Measurements from ENCODE around the gene GATD1.

GATD1 gene, protein sequence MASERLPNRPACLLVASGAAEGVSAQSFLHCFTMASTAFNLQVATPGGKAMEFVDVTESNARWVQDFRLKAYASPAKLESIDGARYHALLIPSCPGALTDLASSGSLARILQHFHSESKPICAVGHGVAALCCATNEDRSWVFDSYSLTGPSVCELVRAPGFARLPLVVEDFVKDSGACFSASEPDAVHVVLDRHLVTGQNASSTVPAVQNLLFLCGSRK

DNA sequence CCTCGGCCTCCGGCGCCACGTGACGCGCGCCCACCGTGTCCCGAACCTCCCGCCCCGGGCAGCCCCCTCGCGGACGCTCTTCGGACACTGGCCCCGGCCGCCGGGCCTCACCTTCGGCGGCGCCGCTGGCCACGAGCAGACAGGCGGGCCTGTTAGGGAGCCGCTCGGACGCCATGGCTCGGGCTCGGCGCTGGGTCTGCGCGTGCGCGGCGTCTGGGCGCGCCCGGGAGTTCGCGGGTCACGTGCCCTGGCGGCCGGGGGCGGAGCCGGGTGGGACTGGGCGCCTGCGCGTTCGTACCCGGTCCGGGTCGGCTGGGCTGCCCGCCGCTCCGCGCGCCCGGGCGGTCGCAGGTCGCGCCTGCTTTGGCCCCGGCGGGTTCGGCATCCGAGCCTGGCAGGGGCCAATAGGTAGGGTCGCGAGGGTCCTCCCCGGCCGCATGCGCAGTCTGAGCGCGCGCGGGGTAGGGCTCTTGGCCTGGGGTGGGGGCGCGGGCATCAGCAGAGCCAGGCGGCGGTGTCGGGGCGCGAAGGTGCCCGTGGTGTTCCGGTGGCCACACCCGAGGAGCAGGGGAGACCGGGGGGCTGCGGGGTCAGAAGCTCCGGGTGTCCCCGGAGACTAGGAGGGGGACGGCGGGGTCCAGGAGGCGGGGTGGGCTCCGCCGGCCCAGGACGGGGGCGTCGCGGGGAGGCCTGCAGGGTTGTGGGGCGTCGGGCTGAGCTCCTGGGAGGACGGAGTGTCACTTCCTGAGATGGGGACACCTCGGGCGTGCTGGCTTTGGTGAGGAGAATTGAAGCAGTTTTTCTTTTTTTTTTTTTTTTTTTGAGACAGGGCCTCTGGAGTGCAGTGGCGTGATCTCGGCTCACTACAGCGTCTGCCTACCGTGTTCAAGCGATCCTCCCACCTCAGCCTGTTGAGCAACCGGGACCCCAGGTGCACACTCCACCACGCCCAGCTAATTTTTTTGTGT, at the start of gene GATD1:
GATD1 (minus strand) TSS at position 200 of the 968 bp plus-strand sequence; CDS start at position 175, 25 bp downstream.
- no peak for FAIRE-seq

DNA sequence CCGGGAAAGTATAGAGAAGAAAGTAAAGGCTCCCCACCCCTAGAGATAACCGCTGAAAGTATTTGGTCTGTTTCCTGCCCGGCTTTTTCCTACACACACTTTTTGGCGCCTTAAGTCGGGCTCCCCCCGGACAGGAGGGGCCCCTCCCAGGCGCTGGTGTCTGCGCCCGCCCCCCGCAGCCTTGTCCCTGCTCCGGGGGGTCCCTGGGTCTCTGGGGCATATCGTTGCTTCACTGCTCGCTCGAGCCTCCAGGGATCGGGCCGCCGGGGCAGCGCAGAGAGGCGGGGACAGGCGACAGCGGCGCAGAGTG, 49.5 kb upstream of the GATD1 start:
- FAIRE-seq = no peak

DNA sequence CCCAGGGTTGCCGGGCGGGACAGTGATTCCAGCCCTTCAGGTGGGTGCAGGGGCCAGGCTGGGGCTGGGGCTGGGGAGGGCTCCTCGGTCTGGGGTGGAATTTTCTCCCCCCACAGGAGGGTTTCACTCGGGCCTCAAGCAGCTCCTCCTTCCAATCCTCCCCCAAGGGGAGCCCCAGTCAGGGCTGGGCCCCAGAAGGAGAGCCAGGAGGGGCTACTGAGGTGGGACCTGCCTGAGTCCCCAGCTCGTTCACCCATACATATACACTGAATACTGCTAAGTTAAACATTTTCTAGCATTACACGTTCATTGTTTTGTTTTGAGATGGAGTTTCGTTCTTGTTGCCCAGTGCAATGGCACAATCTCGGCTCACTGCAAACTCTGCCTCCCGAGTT, 48.9 kb upstream of the GATD1 start:
- FAIRE-seq = no peak

DNA sequence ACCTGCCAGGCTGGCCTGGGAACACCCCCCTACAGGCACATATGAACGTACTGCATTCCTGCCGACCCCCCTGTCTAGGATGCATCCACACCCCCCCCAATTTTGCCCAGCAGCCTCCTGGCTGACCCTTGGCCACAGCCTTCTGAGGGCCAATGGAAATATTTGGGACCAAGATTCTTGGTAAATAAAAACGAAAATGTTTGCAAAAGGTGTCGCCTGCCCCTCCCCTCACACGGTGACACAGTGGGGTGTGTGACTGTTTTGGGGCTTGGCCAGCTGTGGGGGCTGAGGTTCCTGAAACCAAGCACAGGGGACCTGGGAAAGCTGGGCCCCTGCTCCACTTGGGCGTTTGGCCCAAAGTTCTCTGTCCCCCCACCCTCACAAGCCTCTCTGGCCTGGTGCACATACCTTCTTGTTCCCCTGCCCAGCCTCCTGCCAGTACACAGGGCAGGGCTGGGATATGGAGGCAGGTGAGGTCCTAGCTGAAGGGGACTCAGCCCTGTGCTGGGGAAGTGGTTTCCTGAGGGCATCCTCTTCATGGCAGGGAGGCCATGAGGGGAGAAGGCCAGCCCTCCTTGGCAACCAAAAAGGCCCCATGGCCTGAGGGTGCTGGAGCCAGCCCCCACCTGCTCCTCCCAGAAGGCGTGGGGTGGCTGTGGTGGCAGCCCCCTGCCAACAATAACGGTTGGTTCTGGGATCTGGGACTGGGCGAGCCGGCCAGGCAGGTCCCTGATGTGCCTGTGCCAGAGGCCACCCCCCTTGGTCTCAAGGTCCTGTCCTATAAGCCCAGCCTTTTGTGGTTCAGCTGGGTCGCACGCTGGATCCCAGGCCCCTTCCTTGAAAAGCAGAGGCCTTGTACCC, 48.3 kb upstream of the GATD1 start:
- no peak for FAIRE-seq

DNA sequence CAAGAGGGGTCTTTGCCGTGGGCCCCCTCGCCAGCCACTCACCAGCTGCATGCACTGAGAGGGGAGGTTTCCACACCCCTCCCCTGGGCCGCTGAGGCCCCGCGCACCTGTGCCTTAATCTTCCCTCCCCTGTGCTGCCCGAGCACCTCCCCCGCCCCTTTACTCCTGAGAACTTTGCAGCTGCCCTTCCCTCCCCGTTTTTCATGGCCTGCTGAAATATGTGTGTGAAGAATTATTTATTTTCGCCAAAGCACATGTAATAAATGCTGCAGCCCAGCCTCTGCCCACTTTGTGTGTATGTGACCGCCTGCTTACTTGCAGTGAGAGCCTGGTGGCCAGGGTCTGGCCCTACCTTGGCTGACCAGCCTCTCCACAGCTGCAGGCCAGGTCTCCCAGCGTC, 47.7 kb upstream of the GATD1 start:
- FAIRE-seq = no peak

DNA sequence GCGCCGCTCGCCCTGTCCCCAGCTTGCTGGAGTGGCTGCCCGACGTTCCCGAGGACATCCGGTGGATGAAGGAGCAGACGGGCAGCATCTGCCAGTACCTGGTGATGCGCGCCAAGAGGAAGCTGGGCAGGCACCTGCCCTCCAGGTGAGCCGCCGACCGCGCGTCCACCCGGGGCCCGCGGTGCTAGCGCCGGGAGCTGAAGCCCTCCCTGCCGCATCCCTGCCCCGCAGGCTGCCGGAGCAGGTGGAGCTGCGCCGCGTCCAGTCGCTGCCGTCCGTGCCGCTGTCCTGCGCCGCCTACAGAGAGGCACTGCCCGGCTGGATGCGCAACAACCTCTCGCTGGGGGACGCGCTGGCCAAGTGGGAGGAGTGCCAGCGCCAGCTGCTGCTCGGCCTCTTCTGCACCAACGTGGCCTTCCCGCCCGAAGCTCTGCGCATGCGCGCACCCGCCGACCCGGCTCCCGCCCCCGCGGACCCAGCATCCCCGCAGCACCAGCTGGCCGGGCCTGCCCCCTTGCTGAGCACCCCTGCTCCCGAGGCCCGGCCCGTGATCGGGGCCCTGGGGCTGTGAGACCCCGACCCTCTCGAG, 47.1 kb upstream of the GATD1 start:
- no peak for FAIRE-seq

DNA sequence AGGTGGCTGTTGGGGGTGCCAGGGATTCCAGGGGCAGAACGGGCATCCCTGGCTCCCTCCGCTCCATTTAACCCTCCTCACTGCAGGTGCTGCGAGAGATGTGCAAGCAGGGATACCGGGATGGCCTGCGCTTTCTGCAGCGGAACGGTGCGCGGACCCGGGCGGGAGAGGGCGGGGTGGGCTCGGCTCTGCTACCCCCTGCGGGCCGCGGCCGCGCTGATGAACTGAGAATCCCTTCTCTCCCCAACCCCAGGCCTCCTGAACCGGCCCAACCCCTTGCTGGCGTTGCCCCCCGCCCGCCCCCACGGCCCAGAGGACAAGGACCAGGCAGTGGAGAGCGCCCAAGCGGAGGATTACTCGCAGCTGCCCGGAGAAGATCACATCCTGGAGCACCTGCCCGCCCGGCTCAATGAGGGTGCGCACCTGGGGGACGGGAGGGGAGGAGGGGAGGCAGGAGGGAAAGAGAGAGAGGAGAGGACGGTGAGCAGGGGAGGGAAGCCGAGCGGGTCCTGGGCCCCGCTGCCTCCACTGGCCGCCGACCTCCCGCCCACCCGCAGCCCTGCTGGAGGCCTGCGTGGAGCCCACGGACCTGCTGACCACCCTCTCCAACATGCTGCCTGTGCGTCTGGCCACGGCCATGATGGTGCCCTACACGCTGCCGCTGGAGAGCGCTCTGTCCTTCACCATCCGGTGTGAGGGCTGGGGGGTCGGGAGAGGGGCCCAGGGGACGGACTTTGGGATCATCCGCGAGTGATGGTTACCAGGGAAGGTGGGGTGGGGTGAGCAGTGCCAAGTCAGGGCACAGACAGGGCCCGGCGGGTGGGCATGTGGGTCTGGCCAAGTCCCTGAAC, 46.4 kb upstream of the GATD1 start:
- FAIRE-seq = no peak

DNA sequence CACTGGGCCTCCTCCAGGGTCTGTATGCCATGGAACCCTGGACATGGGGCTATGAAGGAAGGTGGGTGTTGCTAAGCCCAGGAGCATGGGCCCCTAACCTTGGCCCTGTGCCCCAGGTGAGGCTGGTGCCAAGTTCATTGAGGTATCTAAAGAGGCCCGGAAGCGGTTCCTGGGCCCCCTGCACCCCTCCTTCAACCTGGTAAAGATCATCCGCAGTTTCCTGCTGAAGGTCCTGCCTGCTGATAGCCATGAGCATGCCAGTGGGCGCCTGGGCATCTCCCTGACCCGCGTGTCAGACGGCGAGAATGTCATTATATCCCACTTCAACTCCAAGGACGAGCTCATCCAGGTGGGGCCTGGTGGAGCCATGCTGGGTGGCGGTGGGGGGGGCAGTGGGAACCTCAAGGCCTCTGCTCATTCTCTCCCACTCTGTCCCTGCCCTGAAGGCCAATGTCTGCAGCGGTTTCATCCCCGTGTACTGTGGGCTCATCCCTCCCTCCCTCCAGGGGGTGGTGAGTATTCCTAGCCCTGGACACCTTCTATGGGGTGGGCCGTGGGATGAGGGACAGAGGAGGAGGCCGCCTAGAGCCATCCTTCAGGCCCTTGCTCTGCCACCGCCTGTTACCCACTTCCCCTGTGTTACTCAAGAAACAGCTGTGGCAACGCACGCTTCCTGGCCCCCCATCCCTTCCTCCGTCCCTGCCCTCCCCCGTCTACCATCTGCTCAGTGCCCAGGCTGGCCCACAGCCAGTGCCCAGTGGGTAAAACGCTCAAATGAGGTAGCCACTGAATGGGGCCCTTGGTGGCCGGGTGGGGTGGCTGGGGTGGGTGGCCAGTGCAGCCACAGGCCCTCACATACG, 44.5 kb upstream of the GATD1 start:
- no peak for FAIRE-seq

DNA sequence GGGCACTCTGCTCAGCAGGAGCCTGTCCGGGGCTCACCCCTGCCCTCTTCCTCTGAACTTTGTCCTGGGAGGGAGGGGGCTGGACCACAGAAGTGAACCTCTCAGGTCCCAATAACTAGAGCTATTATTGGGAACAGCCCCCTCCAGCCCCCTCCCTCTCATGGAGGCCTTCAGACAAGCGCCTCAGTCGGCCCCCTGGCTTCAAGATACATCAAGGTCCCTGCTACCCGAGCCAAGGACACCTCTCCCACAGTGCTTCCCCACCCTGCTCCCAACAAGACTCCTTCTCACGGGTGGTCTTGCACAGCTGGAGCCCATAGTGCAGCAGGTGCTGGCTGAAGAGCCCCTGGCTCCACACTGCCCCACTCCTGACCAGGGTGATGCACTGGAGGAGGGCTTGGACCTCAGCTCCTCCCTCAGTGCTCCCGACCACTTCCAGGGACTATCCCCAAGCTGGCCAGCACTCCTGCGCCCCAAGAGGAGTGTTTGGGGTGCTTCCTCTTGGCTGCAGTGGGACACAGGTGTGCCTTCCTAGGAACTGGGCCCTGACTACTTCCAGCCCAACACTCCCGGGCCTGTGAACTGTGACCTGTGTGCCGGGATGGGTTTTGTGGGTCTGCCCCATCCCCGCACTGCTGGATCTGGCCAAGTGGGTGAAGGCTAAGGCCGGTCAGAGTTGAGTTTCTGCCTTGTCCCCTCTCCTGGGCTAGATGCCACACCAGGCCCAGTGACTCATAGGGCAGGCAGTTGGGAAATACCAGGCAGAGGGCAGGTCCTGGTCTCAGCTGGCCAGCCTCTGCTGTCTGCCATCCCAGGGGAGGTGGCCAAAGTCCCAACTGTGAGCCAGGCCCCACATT, 43.6 kb upstream of the GATD1 start:
- FAIRE-seq = no peak

DNA sequence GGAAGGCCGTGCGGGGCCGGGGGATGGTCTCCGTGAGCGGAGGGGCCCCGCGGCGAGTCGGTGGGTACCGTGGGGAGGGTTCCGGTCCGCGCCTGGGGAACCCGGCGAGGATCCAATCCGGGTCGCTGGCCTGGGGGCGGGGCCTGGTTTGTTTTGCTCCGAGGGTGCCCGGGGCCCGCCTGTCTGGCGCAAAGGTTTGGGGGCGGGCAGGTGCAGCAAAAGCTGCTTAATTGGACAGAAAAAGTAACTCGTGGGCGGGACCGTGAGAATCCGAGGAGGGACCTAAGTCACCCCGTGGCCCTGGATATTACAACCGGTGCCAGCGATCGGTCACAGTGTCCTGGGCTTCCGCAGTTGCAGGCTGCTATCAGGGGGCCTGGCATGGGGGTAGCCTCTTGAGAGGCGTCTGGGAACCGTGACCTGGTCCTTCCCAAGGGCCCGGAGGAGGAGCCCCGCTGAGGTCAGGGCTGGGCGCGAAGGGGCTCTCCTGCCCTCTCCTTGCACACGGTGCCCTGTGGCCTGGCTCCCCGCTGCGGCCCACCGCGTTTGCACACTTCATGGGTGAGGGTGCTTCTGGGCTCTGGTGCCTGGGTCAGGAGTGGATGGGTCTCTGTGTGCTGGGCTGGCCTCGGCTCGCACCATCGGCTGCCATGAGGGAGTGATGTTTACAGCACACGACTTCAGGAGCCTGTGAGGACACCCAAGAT, 42.8 kb upstream of the GATD1 start:
- no peak for FAIRE-seq

DNA sequence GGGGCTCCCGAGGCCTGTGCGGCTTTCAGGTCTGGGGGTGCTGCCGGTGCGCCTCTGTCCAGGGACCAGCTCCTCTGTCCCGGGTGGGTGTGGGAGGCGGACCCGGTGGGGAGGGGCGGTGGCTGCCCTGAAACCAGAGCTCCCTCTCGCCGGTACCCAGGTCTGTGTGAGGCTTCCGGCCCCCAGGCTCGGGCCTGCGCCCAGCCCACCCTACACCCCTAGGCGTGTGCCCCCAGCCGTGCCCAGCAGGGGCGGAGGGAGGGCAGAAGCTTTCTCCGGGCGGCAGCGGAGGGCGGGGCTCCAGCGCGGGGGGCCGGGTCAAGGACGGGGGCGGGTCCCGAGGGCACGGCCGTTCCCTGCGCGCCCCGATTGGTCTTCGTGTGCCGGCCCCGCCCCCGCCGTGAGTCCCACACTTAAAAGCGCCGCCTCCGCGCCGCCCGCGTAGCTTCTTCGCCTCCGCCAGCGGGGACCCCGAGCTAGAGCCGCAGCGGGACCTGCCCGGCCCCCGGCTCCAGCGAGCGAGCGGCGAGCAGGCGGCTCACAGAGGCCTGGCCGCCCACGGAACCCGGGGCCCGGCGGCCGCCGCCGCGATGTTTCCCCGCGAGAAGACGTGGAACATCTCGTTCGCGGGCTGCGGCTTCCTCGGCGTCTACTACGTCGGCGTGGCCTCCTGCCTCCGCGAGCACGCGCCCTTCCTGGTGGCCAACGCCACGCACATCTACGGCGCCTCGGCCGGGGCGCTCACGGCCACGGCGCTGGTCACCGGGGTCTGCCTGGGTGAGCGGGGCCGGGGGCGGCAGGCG, 42.0 kb upstream of the GATD1 start:
- no peak for FAIRE-seq

DNA sequence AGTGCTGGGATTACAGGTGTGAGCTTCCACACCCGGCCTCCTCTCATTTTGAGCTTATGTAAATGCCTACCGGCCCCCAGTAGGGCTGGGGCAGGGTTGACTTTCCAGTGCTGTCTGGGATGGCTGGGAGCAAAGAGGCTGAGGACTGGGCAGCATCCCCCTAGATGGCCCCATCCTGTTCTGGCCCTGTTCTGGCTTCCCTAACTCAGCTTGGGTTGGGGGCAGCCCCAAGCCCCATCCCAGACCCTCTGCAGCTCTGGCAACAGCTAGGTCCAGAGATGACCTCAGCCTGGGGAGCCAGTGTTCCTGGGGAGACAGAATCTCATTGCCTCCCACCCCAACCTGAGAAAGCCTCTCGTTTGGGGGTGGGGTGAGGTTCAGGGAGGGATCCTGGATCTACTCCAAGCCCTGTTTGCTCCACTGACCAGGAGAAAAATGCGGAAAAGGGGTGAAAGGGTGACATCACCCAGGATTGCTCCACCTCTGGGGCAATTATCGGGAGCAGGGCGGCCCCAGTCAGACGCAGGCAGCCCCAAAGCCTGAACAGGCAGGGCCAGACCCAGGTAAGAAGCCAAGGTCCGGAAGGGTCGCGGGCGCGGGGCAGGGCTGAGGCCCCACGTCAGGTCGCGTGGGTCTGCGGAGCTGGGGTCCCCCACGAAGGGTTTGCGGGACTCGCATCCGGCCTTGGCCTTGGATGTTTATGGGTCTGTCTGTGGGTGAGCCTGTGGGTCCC, 41.3 kb upstream of the GATD1 start, which contains the start of gene PNPLA2:
PNPLA2 (plus strand) TSS at position 519 of the 733 bp plus-strand sequence. CDS start 805 bp downstream, outside the sequence.
- FAIRE-seq = no peak

DNA sequence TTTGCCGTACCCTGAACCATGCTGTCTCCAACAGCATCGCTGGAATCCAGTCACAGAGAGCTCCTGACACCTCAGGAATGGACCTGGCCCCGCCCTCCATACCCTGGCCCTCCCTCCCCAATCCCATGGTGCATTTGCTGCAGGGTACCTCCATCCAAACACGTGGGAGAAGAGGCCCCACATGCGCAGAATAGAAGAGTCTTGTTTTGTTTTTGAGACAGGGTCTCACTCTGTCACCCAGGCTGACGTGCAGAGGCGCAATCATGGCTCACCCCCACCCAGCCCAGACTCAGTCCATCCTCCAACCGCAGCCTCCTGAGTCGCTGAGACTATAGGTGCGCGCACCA, 39.1 kb upstream of the GATD1 start:
- FAIRE-seq = no peak

DNA sequence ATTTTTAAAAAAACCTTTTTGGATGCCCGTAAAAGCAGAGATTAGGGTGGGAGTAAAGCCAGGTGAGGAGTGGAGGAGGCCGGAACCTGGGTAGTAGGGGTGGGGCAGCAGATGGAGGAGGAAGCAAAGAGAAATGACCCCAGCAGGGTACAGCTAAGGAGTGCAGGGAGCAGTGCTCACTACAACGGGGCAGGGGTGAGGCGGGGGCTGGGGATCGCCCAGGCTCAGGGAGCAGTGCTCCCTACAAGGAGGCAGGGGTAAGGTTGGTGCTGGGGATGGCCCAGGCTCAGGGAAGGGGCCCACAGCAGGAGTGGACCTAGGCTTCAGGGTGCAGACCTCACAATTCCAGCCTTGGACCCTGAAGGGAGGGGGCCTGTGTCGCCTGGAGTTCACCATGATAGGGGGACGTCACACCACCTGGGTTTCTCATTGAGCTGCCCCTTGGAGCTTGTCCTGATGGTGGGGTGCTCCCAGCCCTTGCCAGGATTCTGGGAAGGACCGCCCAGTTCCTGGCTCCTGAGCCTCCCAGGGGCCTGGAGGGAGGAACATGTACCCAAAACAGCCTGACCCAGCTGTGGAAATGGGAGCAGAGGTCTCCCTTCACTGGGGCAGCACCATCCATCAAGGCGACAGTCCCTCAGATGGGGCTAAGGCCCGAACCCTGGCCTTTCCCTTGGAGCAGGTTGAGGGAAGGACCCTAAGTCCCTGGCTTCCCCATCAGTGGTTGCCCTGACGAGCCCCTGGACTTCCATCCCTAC, 38.6 kb upstream of the GATD1 start:
- FAIRE-seq = no peak

DNA sequence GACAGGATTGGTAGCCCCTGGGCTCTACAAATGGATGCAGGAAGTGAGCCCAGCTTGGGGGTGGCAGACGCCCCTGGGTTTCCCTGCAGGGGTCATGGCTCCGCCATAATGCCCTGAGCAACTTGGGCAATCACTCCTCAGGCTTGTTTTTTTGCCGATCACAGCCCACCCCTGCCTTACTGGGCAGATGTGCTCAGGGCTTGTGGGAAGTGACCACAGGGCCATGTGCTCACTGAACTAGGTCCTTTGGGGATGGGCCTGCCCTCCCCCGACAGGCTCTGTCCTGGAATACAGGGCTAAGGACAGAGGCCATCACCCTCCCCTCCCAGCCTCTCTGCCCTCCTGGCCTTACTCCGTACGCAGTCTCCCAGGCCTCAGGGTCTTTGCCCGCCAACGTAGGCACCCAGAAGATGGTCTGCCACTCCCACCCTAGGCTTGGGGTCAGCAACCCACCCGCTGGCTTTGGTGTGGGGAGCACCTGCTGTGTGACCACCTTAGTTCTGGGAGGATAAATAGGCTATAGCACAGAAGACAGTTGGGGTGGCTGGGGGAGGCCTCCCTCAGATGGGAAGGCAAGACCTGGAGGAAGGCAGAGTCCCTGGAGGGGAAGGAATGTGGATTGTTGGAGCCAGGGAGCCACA, 36.3 kb upstream of the GATD1 start:
- no peak for FAIRE-seq

DNA sequence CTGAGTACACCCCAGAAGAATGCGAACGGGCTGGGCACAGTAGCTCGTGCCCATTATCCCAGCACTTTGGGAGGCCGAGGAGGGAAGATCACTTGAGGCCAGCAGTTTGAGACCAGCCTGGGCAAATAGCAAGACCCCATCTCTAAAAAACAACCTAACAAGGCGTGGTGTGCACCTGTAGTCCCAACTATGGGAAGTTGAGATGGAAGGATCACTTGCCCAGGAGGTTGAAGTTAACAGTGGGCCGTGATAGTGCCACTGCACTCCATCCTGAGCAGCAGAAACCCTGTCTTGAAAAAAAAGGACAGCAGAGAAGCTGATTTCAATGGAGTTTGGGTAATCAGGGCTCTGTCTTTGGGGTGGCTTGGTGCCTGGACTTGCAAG, 35.8 kb upstream of the GATD1 start:
- FAIRE-seq = no peak

DNA sequence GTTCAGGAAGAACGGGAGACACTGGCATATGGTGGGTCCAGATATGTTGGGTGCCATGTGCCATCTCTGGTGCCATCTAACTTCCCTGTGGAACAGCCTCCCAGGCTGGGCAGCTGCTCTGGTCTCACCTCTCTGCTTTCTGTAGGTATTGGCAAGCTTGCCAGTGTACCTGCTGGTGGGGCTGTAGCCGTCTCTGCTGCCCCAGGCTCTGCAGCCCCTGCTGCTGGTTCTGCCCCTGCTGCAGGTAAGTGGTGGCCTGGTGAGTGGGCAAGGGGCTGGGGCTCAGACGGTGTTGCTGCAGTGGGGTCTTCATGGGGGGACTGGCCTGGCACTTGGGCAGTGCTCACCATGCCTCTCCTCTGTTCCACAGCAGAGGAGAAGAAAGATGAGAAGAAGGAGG, 35.1 kb upstream of the GATD1 start:
- no peak for FAIRE-seq
